Embryonic facial prominence (tissue), 1 donor: ENCODE measurements around the gene CDC25C.
"Not testable (repeated sequence)": the region's sequence is repeated elsewhere in the genome, so short reads cannot be mapped to it uniquely, and the experiment has no call there.

Experiments used
- DNase-seq: peaks from one replicate; pipeline ENCODE4 v3.0.0-alpha.2; 2016; ENCODE audit errors: extremely low spot score

Gene CDC25C

GRCh38 chr5:138276402-138277054, 55.1 kb downstream of the CDC25C start:
- no peak for DNase-seq

- DNase-seq, result no peak
These were observed 55.7 kb downstream of the CDC25C start for GRCh38 chr5:138275895-138276294.

DNA sequence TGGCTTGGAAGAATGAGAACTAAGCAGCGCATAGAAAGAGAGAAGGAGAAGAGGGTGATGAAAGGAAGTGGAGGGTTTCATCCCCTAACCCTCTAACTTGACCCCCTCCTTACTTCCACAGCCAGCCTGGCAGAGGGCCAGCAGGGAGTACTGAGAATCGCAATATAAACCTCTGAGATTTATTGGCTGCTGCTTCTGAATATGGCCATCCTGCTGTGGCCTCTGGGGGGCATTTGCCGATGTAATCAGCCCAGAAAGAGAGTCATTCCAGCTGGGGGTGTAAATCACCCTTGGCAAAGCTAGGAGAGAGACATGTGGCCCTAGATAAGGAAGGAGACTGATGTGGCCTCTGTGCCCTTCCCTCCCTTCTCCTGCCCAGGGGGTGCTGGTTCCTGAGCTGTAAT, 56.2 kb downstream of the CDC25C start:
- DNase-seq, result no peak

GRCh38 chr5:138274189-138274853, 57.3 kb downstream of the CDC25C start, which contains the start of gene GFRA3:
Gene GFRA3 (minus strand): TSS chr5:138274621. CDS start chr5:138274424, 197 bp downstream.
- DNase-seq, result no peak

- DNase-seq, result no peak
These were observed 57.8 kb downstream of the CDC25C start for GRCh38 chr5:138273834-138274188.

DNA sequence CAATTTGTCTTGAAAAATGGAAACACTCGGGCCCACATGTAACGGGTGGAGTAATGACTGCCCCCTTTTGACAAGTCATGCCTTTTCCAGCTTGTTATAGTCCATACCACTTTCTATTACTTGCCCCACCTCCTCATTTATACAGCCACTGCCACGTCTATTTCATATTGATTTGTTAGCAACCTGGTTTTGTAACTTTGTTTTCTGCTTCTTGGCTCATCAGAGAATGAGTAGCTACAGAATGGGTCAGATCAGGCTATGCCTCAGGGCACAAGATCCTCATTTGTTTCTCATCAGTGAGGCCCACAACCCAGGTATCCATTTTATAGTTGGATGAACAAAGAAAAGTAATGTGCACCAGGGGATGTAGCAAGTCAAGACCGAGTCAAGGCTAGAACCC, 58.9 kb downstream of the CDC25C start:
- DNase-seq, result no peak

DNA sequence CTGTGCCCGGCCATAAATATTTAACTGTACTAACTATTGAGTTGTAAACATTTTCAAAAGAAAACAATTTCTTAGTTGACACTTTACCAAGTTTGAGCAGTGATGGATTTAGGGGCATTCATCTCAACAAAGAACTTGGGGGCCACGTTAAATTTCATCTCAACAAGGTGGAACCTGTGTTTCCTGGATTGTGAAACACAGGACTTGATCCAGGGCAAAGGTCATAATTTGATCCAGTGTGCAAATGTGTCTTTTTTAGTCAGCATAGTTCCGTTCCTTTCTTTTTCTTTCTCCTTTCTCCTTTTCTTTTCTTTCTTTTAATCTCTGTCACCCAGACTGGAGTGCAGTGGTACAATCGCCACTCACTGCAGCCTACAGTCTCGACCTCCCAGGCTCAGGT, 60.3 kb downstream of the CDC25C start:
- no peak for DNase-seq

DNA sequence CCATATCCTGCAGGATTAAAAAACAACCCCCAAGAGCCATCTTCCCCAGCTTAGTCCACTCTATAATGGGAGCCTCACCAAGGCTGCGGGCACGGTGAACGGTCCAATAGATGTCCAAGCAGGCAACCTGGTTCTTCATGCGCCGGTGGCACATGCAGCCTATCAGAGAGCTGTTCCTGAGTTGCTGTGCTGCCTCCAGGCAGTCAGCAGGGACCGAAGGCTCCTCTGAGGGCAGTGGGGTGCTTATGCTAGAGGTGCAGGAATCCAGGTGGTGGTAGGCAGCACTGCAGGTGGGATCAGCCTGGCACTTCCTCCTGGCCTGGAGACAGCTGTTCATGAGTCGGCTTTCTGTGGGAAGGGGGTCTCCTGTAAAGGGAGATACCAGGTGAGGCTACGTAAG, 67.4 kb downstream of the CDC25C start:
- DNase-seq, result no peak

DNA sequence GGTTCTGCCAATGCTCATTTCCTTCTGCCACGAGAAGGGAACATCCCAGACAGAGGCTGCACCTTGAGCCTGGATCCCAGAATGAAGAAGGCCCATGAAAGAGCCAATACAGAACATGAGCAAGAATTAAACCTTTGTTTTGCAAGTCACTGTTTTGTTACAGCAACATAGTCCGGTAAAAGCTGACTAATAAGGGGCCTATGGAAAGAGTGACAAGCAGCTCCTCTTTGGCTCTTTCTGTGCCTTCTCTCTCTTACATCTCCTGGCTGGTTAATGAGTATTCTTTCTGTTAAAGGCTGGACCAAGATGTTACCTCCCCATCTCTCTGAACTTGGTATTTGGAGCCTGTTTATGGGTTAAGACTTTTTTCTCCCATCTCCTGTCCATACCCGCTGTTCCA, 68.0 kb downstream of the CDC25C start:
- DNase-seq, result no peak

DNA sequence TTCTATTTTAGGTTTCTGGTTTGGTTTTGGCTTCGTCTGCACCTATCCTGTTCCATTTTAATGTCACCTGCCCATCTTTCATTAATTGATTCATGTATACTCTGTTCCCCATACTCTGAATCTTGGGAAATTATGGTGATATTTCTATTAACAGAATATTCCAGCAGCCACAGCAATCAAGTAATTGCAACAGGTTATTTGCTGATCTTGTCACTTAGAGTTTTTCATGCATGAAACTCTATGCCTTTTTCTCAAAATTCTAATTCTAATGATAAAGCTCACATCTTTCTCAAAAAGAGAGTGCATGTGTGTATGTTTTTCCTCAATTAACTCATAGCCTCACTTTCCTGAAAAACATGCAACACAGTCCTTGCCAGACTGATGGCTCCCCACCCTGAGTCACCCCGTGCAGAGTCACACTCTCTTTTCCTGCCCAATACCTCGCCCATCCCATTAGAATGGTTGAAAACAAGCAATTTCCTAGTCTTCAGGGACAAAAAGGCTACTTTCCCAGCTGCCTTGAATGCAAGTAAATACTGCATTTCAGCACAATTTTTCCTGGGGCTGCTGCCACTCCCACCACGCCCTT, 72.8 kb downstream of the CDC25C start:
- no peak for DNase-seq

DNA sequence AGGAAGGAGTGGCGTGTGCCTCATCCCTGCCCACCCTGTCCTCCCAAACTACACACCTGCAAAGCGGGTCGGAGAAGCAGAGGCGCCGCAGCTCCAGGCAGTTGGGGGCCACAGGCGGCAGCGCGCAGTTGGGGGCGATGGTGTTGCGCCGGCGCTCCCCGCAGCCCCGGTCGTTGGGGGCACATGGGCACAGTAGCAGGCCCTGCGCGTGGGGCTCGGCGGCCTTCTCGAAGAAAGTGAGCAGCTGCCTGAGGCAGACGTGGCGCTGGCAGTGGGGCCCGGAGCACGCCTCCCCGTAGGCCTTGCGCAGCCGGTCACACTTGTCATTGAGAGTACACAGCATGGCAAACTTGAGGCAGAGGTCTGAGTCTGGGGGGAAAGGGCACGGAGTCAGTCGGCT, 74.0 kb downstream of the CDC25C start:
- no peak for DNase-seq

- no peak for DNase-seq
These were observed 78.7 kb downstream of the CDC25C start for GRCh38 chr5:138252944-138253343.

- DNase-seq, result not testable (repeated sequence)
These were observed 83.8 kb downstream of the CDC25C start for GRCh38 chr5:138247800-138248199.

DNA sequence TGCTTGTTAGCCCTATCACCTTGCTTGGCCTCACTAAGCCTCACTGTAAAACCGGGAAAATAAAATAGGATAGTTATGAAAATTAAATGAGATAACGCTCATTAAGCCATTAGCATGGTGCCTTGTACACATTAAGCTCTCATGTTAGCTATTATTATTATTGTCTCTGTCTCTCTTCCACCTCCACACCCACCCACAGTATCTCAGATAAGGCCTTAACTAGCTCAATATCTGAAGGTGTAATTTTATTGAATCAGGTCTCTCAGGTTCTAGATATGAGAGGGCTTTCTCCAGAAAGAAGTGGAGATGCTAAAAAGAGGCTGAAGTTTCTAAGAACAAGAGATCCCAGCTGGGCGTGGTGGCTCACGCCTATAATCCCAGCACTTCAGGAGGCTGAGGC, 84.8 kb downstream of the CDC25C start:
- no peak for DNase-seq

DNA sequence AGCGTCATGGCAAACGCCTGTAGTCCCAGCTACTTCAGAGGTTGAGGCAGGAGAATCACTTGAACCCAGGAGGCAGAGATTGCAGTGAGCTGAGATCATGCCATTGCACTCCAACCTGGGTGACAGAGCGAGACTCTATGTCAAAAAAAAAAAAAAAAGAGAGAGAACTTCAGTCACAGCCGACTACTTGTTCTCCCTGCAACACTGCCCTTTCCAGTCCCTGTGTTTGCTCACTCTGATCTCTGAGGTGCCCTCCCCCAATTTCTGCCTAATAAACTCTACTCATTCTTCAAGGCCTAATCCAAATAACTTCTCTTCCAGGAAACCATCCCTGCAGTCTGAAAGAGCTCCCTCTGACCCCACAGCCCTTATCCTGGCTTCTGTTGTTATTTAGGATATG, 85.3 kb downstream of the CDC25C start:
- DNase-seq, result no peak

DNA sequence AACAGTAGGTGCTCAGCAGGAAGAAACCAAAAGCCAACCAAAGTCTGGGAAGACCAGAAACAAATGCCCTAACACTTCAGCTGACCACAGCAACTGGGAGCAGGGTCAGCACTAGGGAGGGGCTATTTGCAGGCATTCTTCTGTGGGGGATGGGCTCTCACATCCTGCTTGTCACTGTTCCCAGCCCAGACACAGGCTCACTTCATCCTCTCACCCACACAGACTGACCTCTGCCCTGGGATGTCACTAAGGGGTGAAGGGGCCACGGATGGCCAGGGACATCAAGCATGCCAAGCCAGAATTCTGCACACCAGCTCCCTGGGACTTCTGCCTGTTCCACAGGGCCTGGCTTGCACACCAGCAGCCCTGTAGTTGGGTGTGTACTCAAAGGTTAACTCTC, 85.9 kb downstream of the CDC25C start:
- DNase-seq, result no peak

- no peak for DNase-seq
These were observed 87.8 kb downstream of the CDC25C start for GRCh38 chr5:138243794-138244193.

- DNase-seq, result no peak
These were observed 89.7 kb downstream of the CDC25C start for GRCh38 chr5:138241688-138242571.

DNA sequence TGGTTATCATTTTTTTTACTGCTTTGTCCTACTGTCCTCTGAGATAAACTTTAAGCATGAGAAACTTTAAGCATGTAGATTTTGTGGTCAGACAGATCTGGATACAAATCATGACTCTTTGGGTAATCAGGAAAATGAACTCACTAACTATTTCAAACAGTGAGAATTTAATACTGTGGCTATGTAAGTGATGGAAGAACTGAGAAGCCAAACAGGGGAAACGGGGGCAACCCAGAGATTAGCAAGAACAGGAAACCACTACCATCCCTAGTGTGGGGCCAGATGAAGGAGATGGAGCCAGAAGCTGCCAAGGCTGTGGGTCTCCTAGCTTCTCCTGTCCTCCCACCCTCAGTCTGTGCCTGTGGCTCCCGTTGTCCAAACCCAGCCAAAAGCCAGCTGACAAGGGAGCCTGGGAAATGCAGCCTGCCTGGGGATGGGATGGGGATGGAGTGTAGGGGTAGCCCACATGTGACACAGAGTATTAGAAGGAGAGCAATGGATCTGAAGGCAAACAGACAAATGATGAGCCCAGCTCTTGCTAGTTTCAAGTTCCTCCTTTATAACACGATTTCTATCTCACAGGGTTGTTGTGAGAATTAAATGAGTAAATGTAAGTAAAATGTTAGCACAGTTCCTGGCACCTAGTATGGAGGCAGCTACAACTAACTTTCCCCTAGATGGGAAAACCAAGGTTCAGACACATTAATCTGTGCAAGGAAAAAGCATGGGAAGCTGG, 90.8 kb downstream of the CDC25C start:
- no peak for DNase-seq

DNA sequence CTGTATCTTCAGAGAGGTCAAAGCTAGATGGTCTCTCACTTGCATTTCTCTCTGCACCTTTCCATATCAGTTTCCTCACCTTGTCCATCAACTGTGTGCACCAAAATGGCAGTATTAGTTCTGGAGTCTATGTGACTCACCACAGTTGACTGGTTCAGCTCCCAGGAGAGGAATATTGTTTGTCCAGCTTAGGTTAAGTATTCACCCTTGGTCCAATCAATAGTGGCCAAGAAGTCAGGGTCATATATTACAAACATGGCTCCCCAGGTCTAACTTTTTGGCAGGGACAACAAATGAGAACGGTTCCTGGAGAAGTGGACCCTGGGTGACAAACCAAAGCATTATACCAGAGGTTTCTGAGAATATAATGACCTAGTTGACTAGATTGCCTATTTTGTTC, 93.6 kb downstream of the CDC25C start:
- no peak for DNase-seq
